Caki2 (cell line): ENCODE data around the gene CFH. TPM values are rescaled to one million over a fixed set of nuclear protein-coding genes. Genes with fewer than 3 reads are reported as not detected.
"Not testable (repeated sequence)": the region's sequence is repeated elsewhere in the genome, so short reads cannot be mapped to it uniquely, and the experiment has no call there.

ENCODE experiments used
- DNase-seq: peaks from one replicate; pipeline ENCODE4 v3.0.0-alpha.2; 2015; ENCODE audit warnings: low read depth
- in situ Hi-C: cut with HindIII; loops from 2 replicates; pipeline ENCODE4 v1.10.0; 2016; ENCODE audit warnings: low sequenced_read_pairs, low pct_unique_long_range_greater_than_20kb, mixed read lengths
- total RNA-seq: library from RNA; depleted of rRNA; stranded (reverse); fragments of >200 nt; shearing (Covaris generic); gene quantifications from 2 replicates; pipeline ENCODE4 v1.2.3, GENCODE V29; 2014; ENCODE audit warnings: low replicate concordance

The CFH gene
- total RNA-seq, 1 experiment from 2014 or later = 2.8 TPM

GRCh38 chr1:196659471-196659870 lies 7.6 kb downstream of the CFH start:
- DNase-seq = no peak
- in situ Hi-C loops = no loop called here

GRCh38 chr1:196660272-196660671 lies 8.4 kb downstream of the CFH start:
- in situ Hi-C loops = no loop called here
- no peak for DNase-seq

GRCh38 chr1:196660852-196661251 lies 9.0 kb downstream of the CFH start:
- in situ Hi-C loops = no loop called here
- DNase-seq = peak; percentile 35

- in situ Hi-C loops = no loop called here
- no peak for DNase-seq
Observed at GRCh38 chr1:196661345-196661744, 9.5 kb downstream of the CFH start.

GRCh38 chr1:196667131-196667530 lies 15.3 kb downstream of the CFH start:
- in situ Hi-C loops = no loop called here
- DNase-seq = no peak

- in situ Hi-C loops = no loop called here
- DNase-seq = no peak
Observed at GRCh38 chr1:196669051-196669450, 17.2 kb downstream of the CFH start.

GRCh38 chr1:196669693-196670092 lies 17.9 kb downstream of the CFH start:
- in situ Hi-C loops = no loop called here
- no peak for DNase-seq

- in situ Hi-C loops = no loop called here
- DNase-seq = no peak
Observed at GRCh38 chr1:196674908-196675307, 23.1 kb downstream of the CFH start.

- in situ Hi-C loops = no loop called here
- no peak for DNase-seq
Observed at GRCh38 chr1:196677781-196678509, 26.1 kb downstream of the CFH start.

- in situ Hi-C loops = no loop called here
- DNase-seq = no peak
Observed at GRCh38 chr1:196678510-196678884, 26.7 kb downstream of the CFH start.

- DNase-seq = peak; percentile 18
- in situ Hi-C loops = no loop called here
Observed at GRCh38 chr1:196680107-196680506, 28.3 kb downstream of the CFH start.

- DNase-seq = no peak
- in situ Hi-C loops = no loop called here
Observed at GRCh38 chr1:196684476-196684875, 32.6 kb downstream of the CFH start.

- in situ Hi-C loops = no loop called here
Observed at GRCh38 chr1:196685506-196685905, 33.7 kb downstream of the CFH start.

GRCh38 chr1:196689001-196689400 lies 37.2 kb downstream of the CFH start:
- in situ Hi-C loops = no loop called here

More at GRCh38 chr1:196685506-196685905, 33.7 kb downstream of the CFH start:
- DNase-seq = no peak

GRCh38 chr1:196690582-196690981 lies 38.7 kb downstream of the CFH start:
- DNase-seq = peak; percentile 5
- in situ Hi-C loops = no loop called here

More at GRCh38 chr1:196689001-196689400, 37.2 kb downstream of the CFH start:
- no peak for DNase-seq

GRCh38 chr1:196698993-196699392 lies 47.1 kb downstream of the CFH start:
- in situ Hi-C loops = no loop called here
- no peak for DNase-seq

- no peak for DNase-seq
- in situ Hi-C loops = no loop called here
Observed at GRCh38 chr1:196701144-196701543, 49.3 kb downstream of the CFH start.

GRCh38 chr1:196709892-196710291 lies 58.0 kb downstream of the CFH start:
- in situ Hi-C loops, DNase-seq: not testable (repeated sequence)

- in situ Hi-C loops = no loop called here
- no peak for DNase-seq
Observed at GRCh38 chr1:196717868-196718267, 66.0 kb downstream of the CFH start.
